Hepatic stellate cell (primary cell): Measurements from ENCODE around the gene ZNF407.

ENCODE experiments used
- DNase-seq: peaks from one replicate; pipeline ENCODE4 v3.0.0; 2011; ENCODE audit warnings: low spot score

Gene ZNF407

DNA sequence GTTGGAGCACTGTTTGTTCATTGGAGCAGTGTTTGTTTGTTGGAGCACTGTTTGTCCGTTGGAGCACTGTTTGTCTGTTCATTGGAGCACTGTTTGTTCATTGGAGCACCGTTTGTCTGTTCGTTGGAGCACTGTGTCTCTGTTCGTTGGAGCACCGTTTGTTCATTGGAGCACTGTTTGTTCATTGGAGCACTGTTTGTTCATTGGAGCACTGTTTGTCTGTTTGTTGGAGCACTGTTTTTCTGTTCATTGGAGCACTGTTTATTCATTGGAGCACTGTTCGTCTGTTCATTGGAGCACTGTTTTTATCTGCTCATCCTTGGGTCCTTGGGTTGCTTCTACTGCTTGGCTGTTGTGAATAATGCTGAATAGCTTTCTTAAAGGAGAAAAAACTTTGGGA is 74.7 kb downstream of the ZNF407 start:
- DNase-seq, result no peak

GRCh38 chr18:74674487-74674886 is 76.8 kb downstream of the ZNF407 start:
- DNase-seq, result no peak

- DNase-seq, result no peak
Observed at GRCh38 chr18:74679006-74679678, 81.5 kb downstream of the ZNF407 start.

- DNase-seq, result no peak
Observed at GRCh38 chr18:74679679-74680076, 82.0 kb downstream of the ZNF407 start.

- DNase-seq, result no peak
Observed at GRCh38 chr18:74682141-74682990, 84.7 kb downstream of the ZNF407 start.

- no peak for DNase-seq
Observed at GRCh38 chr18:74682991-74683297, 85.3 kb downstream of the ZNF407 start.

DNA sequence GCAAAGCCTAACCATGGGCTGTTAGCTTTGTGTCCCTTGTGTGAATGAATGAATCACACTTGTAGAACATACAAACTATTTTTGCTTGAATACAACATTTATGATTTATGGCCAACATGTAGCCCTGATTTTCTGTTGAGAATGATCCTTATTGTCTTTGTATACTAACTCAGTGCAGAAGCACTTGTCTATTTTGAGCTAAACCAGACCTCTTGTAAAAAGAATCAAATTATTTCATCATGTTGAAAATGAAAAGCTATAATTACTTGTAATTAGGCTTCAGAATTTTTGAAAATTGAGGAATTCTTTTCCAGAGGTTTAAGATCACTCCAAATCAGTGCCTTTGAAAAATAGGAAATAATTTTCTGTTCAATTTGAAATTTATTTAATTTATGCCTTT is 85.9 kb downstream of the ZNF407 start:
- no peak for DNase-seq

DNA sequence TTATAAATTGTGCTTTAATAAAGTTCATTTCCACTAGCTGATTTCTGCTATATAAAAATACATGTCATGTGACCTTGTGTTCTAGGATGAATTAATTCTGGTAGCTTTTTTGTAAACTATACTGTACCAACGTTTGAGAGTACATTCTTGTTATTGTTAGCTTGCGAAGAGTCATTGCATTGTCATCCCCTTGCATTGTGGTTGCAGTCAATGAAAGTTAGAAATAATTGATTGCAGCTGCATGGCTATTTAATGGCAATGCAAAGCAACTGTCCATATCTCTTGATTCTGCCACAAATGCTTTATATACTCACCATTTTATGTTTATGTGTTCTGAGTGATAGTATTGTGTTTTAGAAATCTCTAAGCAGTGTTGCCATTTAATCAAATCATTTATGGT is 91.6 kb downstream of the ZNF407 start:
- DNase-seq, result peak; percentile 8

DNA sequence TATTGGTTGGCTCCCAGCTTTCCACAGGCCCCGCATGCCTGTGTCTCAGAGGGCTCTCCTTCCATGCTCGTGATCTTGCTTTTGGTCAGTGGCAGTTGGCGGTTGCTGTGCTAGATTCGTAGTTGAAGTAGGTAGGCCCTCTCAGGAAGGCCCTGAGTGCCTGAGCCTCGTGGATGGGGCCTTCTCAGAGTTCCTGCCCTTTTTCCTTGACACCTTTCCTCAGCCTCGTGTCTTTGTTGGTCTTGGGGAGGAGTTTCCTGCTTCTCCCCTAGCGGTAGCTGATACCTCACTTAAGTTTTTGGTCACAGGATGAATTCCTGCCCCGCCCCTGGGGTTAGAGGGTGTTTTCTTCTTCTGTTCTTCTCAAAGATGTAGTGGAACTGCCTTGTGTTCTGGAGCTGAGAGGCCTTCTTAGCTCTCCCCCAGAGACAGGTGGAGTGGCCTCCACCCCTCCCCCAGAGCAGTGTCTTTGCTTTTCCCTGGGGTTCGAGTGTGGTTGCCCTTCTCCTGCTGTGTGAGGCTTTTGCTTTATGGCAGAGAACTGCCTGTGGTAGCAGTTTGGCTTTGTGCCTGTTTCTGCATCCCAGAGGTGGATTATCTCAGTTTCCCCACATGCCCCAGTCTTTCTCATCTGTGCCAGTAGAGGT is 94.8 kb downstream of the ZNF407 start:
- no peak for DNase-seq

DNA sequence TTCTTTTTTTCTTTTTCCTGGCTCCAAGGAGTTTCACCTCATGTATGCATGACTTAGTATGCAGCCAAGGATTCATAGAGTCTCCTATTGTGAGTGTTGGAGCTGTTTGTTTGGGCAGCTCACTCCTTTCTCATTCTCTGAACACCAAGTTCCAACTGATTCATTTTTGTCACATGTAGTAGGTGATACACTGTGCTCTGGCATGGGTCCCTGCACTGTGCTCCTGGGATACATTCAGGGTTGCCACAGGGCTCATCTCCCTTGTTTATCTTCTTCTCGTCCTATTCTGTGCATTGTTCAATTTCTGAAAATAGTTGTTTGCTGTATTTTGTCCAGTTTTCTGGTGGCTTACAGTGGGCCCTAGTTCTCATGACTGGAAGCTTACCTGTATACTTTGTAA is 96.8 kb downstream of the ZNF407 start:
- DNase-seq, result no peak

DNA sequence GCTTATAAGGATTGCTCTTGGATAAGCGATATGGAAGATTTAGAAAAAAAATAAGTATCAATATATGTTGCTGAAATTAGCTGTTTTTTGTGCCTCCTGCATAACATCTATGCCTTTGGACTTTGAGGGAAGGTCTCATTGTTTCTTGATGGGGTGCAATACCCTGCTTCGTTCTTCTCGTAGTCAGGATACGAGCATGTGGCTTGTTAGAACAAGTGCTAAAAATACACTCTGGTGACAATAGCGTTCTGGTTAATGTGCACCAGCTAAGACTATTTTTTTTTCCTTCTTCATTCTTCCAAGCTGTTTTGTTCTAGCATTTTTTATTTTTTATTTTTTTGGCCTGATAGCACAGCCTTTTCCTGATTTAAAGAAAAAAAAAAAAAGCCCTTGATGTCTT is 97.5 kb downstream of the ZNF407 start:
- DNase-seq, result no peak

DNA sequence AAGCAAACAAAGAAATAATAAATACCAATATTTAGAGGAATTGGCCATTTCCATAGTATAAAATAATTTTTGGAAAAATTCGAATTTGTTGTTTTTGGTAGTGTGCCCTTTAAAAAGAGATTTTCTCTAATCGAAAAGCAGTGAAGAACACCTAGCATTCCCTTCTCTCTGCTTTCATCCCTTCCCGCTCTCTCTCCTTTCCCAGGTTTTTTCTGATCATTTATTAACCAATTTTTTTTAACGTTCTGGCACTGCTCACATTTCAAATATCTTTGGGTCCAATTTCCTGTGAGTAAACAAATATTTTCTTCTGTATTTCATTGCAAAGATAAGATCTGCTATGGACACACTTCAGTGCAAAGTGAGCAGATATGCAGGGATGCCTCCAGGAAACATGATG is 101.2 kb downstream of the ZNF407 start:
- no peak for DNase-seq

DNA sequence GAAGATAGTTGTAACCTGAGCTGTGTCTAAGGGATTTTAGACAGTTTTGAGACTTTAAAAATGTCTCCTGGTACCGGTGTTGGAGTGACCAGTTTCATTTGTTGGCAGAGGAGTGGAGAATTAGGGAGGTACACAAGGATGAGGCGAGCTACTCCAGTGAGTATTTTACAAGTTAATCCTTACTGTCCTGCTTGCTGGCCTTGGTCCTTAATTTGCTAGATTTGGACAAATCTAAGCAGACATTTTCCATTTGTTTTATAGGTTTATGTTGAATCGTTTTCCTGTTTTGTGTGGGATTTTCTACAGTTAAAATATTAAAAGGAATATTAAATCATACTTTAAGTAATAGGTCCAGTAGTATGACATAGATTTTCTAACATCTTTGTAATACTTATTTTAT is 101.8 kb downstream of the ZNF407 start:
- no peak for DNase-seq

DNA sequence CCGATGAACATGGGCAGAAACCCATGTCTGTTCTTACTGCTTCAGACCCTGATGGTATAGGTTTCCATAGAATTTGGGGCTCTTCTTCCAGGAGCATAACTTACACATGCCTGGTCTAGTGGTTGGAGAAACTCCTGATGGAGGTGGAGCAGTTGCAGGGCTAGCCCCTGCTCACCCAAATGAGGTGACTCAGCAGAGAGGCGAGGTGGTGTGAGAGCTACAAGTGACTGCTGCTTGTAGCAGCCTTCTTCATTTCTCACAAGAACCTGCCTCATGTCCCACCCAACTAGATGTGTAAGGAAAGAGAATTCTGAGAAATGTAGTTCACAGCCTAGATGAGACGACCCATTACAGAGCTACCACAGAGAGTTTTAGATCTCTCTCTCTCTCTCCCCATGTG is 105.3 kb downstream of the ZNF407 start:
- DNase-seq, result no peak

DNA sequence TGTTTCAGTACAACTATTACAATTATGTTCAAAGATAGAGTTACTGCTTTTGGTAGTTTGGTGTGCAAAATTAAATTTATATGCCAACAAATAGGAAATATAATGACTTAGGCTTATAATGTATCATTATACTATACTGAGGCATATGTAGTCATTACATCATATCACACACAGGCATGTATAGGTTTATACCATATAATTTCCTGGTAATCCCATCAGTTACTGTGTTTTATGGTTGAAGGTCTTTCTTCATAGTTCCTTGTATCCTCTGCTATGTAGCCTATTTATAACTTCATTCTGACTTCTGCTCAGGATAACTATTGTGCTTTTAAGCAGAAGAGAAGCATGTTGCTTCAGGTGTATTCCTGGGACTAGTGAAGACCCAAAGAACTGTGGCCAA is 110.5 kb downstream of the ZNF407 start:
- no peak for DNase-seq

DNA sequence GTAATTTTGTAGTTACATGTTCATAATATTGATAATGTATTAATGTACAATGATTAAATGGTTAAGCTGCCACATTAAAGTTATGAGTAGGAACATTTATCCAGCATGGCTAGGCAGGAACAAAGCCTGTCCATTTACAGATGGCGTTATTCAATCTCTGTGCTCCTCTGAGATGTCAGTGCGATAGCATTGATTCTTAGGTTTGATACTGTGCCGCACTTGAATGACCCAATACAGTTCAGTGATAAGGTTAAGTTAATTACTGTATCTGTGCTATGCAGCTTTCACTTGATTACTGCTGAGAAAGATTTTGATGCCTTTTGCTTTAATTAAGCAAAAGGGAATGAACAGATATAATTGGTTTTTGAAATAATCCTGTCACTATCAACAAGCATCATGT is 111.8 kb downstream of the ZNF407 start:
- DNase-seq, result no peak

DNA sequence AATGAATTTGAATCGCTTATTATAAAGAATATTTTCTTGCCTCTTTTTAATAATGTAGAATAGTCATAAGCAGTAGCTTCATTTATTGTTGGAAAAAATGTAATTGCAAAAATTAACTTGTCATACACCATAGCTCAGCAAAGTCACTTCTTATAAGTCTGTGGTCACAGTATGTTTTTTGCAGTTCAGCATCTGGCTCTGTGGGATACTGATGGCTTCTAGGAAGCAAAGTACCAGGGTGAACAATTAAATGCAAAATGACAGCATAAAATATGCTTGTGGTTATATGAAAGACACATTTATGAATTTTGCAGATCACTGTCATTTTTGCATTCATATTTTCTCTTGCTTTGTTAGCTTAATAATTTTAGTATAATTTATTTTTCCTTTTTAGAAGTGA is 116.5 kb downstream of the ZNF407 start:
- no peak for DNase-seq

DNA sequence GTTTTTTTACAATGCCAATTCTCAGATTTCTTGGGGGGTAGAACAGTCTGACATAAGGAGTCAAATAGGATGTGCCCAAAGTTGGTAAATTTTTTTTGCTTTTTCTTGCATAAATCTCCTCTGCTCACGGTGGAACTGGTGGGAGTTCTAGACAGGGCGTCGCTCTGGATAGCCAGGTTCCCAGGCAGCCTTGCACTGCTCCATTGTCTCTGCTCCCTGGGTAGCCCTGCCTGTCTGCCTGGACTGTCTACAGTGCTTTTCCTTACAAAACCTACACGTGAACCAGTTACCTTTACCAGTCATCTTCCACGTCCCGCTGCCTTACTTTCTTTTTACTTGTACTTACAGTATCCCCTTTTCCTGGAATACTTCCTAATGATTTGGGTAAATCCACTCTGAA is 117.1 kb downstream of the ZNF407 start:
- no peak for DNase-seq

GRCh38 chr18:74715306-74715705 is 117.6 kb downstream of the ZNF407 start:
- DNase-seq, result no peak

- DNase-seq, result no peak
Observed at GRCh38 chr18:74715865-74716712, 118.4 kb downstream of the ZNF407 start.

DNA sequence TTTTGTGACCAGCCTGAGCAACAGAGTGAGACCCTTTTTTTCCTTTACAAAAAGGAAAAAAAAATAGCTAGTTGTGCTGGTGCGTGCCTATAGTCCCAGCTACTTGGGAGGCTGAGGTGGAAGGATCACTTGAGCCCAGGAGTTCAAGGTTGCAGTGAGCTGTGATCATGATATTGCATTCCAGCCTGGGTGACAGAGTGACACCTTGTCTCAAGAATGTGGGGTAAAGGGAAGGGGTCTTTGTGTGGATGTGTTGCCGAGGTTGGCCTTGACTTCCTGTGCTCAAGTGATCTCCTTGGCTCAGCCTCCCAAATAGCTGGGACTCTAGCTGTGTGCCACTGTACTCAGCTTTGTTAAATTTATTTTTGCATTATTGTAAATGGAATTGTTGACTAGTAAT is 120.6 kb downstream of the ZNF407 start:
- DNase-seq, result no peak

- DNase-seq, result no peak
Observed at GRCh38 chr18:74722237-74722636, 124.6 kb downstream of the ZNF407 start.

GRCh38 chr18:74724186-74724585 is 126.5 kb downstream of the ZNF407 start:
- DNase-seq, result peak; percentile 9
